IPS-NIHi11 (cell line): ENCODE measurements around the gene CEP112.

Experiments
- DNase-seq: peaks from one replicate; pipeline ENCODE4 v3.0.0; 2012; ENCODE audit warnings: mixed read lengths, low spot score

CEP112 gene

DNA sequence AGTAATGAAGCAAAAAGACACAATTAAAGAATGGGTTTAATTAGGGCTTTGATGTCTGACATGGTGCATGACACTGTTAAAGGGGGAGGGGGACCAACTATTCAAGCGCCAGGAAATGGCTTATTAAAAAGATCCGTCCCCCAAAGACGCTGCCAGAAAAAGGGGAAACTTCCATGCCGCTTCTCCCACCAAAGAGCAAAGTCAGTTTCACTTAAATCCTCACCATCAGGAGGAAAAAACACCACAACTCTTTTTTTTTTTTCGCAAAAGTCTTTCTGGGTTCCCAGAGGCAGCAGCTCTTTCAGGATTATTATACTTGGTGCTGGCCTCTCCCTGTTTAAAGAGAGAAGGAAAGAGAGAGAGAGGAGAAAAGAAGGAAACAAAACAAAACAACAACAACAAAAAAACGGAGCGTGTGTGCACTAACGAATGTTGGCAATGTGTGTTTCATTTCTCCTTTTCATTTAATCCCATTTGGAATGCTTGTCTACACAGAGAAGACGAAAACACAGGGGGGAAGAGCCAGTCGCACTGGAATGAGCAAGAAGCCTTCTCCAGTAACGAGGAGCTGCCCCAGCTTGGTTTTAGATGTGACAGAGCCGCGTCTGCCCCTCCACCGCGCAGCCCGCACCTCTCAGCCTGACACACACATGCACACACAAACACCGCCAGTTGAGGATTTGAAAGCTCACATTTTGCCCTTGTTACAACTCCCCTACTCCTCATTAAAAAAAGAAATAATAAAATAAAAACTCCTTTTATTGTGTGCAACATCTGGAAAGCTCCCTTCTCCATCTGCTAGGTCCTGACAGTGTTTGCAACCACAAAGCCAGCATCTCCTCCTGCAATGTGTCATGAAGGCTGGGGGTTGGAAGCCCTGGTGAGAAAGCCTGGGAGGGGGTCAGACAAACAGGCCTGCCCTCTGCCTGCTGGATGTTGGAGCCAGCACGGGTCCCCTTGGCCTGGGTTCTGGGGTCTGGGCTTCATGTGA, 597.8 kb downstream of the CEP112 start:
- peak; percentile 59 for DNase-seq

DNA sequence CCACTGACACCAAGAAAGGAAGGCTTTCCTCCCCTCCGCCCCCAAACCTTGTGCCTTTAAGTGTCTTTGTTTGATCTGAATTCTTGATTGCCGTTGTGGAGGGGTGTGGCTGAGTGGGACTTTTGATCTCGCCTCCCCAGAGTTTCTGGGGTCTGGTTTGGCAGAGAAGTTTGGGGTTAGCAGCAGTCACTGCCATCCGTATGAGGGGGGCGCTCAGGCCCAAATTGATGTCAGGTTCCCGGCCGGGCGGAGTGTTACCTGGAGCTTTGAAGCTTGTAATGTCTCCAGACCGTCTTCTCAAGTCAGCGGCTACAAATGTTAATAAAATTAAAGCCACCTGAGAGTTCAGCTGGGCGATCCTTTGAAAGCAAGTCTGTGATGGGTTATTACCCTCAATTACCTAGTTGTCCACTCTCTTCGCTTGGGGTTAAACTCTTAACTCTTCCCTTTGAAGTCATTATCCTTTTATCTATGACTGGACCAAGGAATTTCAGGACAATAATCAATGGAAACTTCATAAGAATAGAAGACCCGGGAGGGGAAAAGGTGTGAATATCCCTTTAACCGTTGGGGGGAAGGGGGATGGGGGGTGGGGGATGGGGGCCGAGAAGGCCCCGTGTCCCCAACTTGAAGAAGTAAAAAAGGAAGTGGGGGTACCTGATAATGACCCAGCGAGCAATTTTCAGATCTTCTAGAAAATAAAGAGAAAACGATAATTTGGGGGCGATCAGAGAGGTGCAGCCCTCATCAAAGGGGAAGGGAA, 598.7 kb downstream of the CEP112 start:
- DNase-seq = peak; percentile 39

DNA sequence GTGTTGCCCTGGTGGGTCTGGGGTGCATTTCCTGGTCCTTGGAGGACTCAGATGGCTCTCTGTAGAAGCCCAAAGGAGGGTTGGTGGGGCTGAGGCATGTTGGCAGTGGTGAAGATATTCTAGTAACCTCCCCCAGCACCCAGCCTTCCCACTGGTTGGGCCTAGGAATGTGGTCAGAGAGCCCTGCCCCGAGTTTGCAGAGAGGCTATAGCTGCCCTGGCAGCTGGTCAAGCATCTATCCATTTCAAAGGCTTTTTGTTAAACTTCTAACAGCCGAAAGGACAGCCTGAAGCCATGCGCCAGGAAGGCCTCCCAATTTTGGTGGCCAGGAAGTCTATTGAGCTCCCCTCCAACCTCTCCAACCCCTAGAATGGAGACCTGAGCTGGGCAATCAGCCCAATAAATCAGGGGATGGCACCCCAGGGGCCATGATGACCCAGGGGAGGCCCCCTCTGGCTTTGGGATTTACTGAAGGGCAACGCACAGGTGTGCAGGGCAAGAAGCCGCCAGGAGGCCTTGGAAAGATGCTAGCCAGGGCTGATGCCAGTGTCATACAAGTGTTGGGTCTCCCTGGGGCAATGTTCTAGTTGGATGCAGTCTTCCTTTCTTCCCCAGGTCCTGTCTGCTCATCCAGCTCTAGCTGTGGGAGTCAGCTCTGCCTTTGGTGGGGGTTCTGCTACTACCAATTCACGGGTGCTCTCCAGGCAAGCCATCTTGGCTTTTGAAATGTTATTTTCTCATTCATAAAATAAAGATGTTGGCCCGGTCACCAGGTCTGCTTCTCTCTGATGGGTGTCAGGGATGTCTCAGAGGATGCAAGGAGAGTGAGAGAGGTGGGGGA, 599.6 kb downstream of the CEP112 start:
- DNase-seq = no peak

DNA sequence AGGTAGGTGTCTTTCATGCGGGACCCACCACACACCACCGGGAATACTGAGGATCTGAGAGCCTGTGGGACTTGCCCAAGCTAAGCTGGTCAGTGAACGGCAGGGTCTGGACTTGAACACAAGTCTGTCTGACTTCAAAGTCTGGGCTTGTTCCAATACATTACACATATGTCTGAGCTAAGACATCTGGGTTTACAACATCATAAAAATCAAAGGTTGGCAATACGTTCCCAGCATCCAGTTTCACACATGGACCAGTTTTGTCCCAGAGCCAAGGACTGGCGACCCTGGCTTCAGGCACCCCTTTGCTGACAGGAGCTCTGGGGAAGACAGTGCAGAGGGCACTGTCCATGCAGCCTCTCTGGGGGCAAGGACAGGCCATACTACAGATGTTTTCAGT, 602.6 kb downstream of the CEP112 start:
- no peak for DNase-seq

DNA sequence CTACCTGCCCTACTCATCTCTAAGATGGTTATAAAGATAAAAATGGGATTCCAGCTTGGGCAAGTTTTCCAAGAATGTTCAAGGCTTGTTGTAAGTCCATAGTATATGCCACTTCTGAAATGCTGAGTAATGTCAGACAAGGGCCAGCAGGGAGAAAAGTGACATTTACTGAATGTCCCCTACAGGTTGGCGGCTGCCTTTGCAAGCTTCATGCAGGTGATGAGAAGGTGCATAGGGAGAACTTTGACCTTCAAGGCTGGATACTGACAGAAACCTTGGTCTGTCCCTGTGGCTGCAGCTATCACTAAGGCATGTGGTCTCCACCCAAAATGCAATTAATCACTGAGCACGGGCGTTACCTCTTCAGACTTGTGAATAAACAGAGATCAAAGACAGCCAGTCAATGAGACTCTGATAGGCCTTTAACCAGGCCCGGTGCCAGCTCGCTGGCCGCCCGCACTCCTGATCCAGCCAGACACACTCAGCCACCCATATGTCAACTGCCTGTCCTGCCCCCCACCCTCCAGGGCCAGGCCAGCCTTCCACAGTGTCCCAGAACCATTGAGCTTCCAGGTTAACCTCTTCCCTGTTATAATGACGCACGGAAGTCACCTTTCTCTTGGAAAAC, 603.6 kb downstream of the CEP112 start:
- no peak for DNase-seq

DNA sequence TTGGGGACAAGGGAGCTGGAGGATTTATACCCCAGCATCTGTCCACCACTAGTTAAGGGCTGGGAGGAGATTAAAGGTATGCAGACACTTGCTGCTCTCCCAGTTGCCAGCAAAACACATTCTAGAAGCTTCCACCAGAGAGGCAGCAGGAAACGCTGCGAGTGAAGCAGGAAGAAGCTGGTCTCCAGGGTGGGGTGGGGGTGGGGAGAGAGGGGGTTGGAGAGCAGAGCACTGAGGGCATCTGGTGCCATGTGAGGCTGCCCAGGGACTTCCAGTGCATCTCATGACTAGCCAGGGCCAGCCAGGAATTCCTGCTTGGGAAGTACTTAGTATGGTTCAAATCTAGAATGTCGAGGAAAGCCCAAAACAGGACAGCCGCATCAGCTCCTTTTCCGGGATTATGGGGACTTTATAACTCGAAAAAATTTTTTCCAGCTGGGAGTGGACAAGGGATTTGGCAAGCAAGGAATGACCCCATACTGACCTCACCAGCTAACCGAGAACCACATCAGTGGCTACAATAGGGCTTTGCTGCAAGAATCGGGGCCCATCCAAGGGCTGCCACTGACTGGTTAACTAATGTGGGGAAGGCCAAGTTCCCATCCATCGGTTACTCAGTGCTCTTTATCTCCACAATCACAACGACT, 604.3 kb downstream of the CEP112 start:
- DNase-seq = no peak

DNA sequence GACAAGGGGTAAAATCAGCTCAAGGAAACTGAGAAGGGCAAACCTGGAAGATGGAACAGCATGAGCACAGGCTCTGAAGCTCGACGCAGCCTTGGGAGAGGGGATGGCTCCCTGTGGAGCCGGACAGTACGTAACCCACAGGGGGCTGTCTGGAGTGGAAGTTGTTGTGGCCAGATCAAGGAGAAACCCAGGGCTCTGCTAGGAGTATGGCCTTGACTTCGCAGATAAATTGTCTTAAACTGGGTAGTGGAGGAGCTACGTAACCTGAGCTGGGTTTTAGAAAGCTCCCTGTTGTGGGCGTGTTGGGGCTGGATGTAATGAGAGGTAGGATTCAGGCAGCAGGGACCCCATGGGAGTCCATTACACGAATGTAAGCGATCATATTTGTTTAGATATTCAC, 605.0 kb downstream of the CEP112 start:
- DNase-seq = peak; percentile 45
